MG63 (cell line): ENCODE results near the gene TXNDC17. TPM values are rescaled to one million over a fixed set of nuclear protein-coding genes. Genes with fewer than 3 reads are reported as not detected.
"Not testable (repeated sequence)": the region's sequence is repeated elsewhere in the genome, so short reads cannot be mapped to it uniquely, and the experiment has no call there.

ENCODE experiments used
- DNase-seq: peaks from one replicate; pipeline ENCODE4 v3.0.0-alpha.2; 2020
- H3K27me3 ChIP-seq: fragments of 250-450 bp; sonication (Bioruptor Pico); 2 replicates; pipeline ENCODE4 v1.5.1; 2020; ENCODE audit warnings: mild to moderate bottlenecking, moderate library complexity
- H3K36me3 ChIP-seq: fragments of 250-450 bp; sonication (Bioruptor Pico); 2 replicates; pipeline ENCODE4 v1.5.1; 2020; ENCODE audit warnings: mild to moderate bottlenecking, moderate library complexity
- H3K4me3 ChIP-seq: fragments of 250-450 bp; sonication (Bioruptor Pico); 2 replicates; pipeline ENCODE4 v1.5.1; 2020; ENCODE audit warnings: mild to moderate bottlenecking, moderate library complexity
- H3K9me3 ChIP-seq: fragments of 250-450 bp; sonication (Bioruptor Pico); 2 replicates; pipeline ENCODE4 v1.5.1; 2020; ENCODE audit warnings: mild to moderate bottlenecking, moderate library complexity
- total RNA-seq: library from RNA; depleted of rRNA; stranded (reverse); fragments of >200 nt; shearing (Covaris generic); gene quantifications from 2 replicates; pipeline ENCODE4 v1.2.3, GENCODE V29; 2014; ENCODE audit warnings: low replicate concordance; rRNA removed

TXNDC17 gene
- 54.8 and 127 TPM in 2 replicates for total RNA-seq

- H3K4me3 ChIP-seq = peak within 1 kb of the TSS; percentile 63
- DNase-seq = peak; percentile 89
- H3K36me3 ChIP-seq = peaks cover 22% of the 10 kb centered on the region
- no peaks in the 10 kb centered on the region for H3K27me3 ChIP-seq
- H3K9me3 ChIP-seq = no peaks in the 10 kb centered on the region
Measured at GRCh38 chr17:6640536-6641246, at the start of gene TXNDC17, which contains the start of gene KIAA0753. Gene TXNDC17, plus strand, starts transcription at chr17:6641060. Its CDS starts 23 bp downstream, at chr17:6641083. Gene KIAA0753, minus strand, starts transcription at chr17:6640711. Its CDS starts 5,608 bp downstream, at chr17:6635103.

DNA sequence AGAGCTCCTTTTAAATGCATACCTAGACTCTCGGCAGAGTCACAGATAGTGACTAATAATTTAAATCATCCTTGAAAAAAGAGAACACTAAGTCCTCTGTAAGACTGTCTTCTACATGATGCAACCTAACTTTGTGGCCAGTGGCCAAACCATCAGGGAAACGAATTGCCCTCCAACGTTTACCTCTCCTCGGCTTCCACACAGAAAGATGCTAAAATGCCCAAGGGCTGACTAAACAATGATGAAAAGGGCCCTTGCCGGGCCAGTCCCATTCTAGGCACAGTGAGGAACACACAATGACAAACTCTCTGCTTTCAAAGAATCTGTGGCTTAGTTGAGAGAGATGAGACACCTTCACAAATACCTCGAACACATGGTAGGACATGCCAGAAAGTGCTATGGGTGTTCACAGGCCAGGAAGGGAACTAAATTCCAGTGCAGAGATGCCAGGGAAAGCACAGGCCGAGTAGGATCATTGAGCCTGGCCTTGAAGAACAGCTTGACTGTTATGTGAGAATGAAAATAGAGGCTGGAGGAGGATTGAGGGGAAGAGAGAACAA, 49.2 kb upstream of the TXNDC17 start:
- Histone ChIP-seq H3K4me3 (no peak overlapping the region), H3K27me3 (no peaks in the 10 kb centered on the region), H3K36me3 (peaks cover 7% of the 10 kb centered on the region), H3K9me3 (no peaks in the 10 kb centered on the region)
- no peak for DNase-seq

GRCh38 chr17:6592173-6592572, 48.7 kb upstream of the TXNDC17 start:
- DNase-seq = no peak
- H3K4me3 ChIP-seq = no peak overlapping the region
- H3K27me3 ChIP-seq = no peaks in the 10 kb centered on the region
- peaks cover 7% of the 10 kb centered on the region for H3K36me3 ChIP-seq
- no peaks in the 10 kb centered on the region for H3K9me3 ChIP-seq

- not testable (repeated sequence) for H3K27me3 ChIP-seq, H3K9me3 ChIP-seq, H3K36me3 ChIP-seq, DNase-seq, H3K4me3 ChIP-seq
Measured at GRCh38 chr17:6593371-6593770, 47.5 kb upstream of the TXNDC17 start.

GRCh38 chr17:6596081-6596480, 44.8 kb upstream of the TXNDC17 start:
- Histone ChIP-seq H3K4me3 (no peak overlapping the region), H3K36me3 (peaks cover 9% of the 10 kb centered on the region), H3K9me3 (no peaks in the 10 kb centered on the region), H3K27me3 (no peaks in the 10 kb centered on the region)
- no peak for DNase-seq

DNA sequence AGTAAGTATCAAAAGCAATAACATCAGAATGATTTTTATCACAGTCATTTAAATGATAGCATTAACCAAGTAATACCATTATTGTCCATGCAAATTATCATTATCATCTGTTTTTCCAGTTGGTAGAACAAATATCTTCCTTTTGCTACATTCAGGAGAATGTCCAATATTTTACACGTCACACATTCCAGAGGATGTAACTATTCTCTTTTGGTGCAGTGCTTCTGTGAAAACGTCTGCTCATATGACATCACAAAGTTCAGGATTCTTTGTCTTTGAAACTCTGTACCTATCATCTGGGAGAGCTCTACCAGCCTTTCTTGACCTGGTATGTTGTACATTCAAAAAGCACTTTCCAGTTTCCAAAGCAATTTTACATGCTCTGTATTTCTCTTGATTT, 44.3 kb upstream of the TXNDC17 start:
- no peaks in the 10 kb centered on the region for H3K9me3 ChIP-seq
- no peak for DNase-seq
- no peak overlapping the region for H3K4me3 ChIP-seq
- no peaks in the 10 kb centered on the region for H3K27me3 ChIP-seq
- H3K36me3 ChIP-seq = peaks cover 9% of the 10 kb centered on the region

- no peak for DNase-seq
Measured at GRCh38 chr17:6596941-6597340, 43.9 kb upstream of the TXNDC17 start.

DNA sequence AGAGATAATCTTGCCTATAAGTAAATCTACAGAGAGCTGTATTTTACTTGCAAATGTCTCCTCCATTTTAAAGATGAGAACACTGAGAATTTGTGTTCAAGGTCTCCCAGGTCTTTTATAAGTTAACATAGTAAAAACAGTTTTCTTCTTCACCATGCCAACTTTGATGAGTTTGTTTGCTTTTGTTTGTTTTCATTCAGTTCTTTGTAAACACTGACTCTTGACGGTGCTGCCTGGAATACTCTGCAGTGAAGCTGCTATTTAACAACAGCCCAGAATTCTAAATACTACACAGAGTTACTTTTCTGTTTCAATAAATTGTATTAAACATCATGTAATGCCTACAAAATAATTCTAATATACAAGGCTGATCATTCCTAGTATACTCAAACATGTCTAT, 43.1 kb upstream of the TXNDC17 start:
- peaks cover 14% of the 10 kb centered on the region for H3K36me3 ChIP-seq
- DNase-seq = no peak

More at GRCh38 chr17:6596941-6597340, 43.9 kb upstream of the TXNDC17 start:
- H3K36me3 ChIP-seq = peaks cover 14% of the 10 kb centered on the region
- H3K9me3 ChIP-seq = no peaks in the 10 kb centered on the region
- H3K4me3 ChIP-seq = no peak overlapping the region
- no peaks in the 10 kb centered on the region for H3K27me3 ChIP-seq

DNA sequence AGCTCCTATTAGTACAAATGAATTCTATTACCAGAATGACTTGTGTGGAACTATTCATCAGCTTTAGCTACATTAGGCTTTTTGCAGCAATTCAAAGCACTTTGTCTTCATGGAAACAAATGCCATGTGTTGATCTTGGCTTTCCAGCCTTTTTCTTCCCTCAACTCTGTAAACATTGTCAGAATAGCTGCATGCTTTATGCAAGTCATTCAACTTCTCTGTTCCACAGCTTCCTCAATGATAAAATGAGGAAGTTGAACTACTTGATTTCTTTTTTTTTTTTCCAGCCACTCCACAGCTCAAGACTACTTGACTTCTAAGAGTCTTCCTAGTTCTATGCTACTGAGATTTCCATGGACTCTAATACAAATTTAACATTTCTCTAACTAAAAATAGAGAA, 41.5 kb upstream of the TXNDC17 start:
- no peaks in the 10 kb centered on the region for H3K9me3 ChIP-seq
- H3K36me3 ChIP-seq = peaks cover 14% of the 10 kb centered on the region
- H3K4me3 ChIP-seq = no peak overlapping the region
- no peaks in the 10 kb centered on the region for H3K27me3 ChIP-seq
- no peak for DNase-seq

More for the DNA sequence above, 43.1 kb upstream of the TXNDC17 start:
- no peak overlapping the region for H3K4me3 ChIP-seq
- H3K9me3 ChIP-seq = no peaks in the 10 kb centered on the region
- no peaks in the 10 kb centered on the region for H3K27me3 ChIP-seq

DNA sequence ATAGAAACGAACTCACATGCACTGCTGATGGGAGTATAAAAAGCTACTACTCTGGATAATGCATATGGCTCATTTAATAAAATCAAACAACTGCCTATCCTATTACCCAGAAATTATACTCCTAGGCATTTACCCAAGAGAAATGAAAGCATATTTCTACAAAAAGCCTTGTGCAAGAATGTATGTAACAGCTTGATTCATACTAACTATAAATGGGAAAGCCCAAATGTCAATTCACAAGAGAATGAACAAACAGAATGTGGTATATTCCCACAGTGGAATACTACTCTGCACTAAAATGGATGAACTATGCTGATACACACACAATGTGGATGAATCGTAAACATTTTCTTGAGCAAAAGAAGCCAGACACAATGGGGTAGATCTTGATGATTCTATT, 38.7 kb upstream of the TXNDC17 start:
- Histone ChIP-seq H3K4me3 (no peak overlapping the region), H3K27me3 (no peaks in the 10 kb centered on the region), H3K9me3 (no peaks in the 10 kb centered on the region), H3K36me3 (peaks cover 16% of the 10 kb centered on the region)
- no peak for DNase-seq

GRCh38 chr17:6603744-6604325, 37.0 kb upstream of the TXNDC17 start:
- Histone ChIP-seq H3K27me3 (no peaks in the 10 kb centered on the region), H3K4me3 (no peak overlapping the region), H3K9me3 (no peaks in the 10 kb centered on the region), H3K36me3 (peaks cover 24% of the 10 kb centered on the region)
- no peak for DNase-seq

DNA sequence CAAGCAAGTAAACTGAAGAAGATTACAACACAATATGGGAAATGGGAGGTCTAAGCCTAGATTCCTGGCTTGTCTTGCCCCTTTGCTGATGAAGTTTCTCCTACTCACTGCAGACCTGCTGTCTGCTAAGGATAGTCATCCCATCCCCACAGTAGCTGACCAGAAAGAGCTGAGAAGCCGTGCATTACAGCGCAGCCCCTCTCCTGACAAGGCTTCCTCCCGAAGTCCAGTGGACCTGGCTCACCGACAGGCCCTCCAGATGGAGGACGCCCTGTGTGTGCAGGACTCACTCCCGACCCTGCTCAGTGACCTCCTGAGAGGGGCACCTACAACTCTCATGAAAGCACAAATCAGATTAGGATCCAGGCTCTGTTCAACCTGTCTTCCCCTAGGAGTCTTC, 35.7 kb upstream of the TXNDC17 start:
- DNase-seq = no peak
- no peaks in the 10 kb centered on the region for H3K9me3 ChIP-seq
- peaks cover 29% of the 10 kb centered on the region for H3K36me3 ChIP-seq
- no peaks in the 10 kb centered on the region for H3K27me3 ChIP-seq
- no peak overlapping the region for H3K4me3 ChIP-seq

- no peak for DNase-seq
- Histone ChIP-seq H3K9me3 (no peaks in the 10 kb centered on the region), H3K4me3 (no peak overlapping the region), H3K36me3 (peaks cover 25% of the 10 kb centered on the region), H3K27me3 (no peaks in the 10 kb centered on the region)
Measured at GRCh38 chr17:6608321-6608720, 32.5 kb upstream of the TXNDC17 start.

DNA sequence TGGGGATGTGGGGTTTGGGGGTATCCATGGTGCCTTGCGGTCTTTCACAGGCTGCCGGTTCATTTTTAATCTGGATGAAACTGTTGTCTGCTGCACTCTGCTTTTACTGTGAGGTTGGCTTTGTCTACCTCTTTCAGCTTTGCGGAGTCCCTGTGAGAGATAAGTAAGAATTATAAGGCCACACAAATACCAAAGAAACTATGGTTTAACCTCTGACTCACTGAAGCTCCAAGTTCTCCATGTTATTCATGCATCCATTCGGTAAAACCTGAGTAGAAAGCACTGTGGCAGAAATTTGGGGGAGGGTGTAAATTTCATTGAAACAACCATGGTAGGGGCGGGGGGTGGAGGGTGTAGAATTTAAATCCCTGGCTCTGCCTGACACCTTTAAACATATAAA, 30.8 kb upstream of the TXNDC17 start:
- no peak for DNase-seq
- Histone ChIP-seq H3K36me3 (peaks cover 25% of the 10 kb centered on the region), H3K4me3 (no peak overlapping the region), H3K27me3 (no peaks in the 10 kb centered on the region), H3K9me3 (no peaks in the 10 kb centered on the region)

GRCh38 chr17:6611231-6611630, 29.6 kb upstream of the TXNDC17 start:
- DNase-seq = no peak
- Histone ChIP-seq H3K9me3 (no peaks in the 10 kb centered on the region), H3K4me3 (no peak overlapping the region), H3K27me3 (no peaks in the 10 kb centered on the region), H3K36me3 (peaks cover 22% of the 10 kb centered on the region)

GRCh38 chr17:6623941-6624340, 16.9 kb upstream of the TXNDC17 start:
- H3K9me3 ChIP-seq = no peaks in the 10 kb centered on the region
- peaks cover 37% of the 10 kb centered on the region for H3K36me3 ChIP-seq
- H3K27me3 ChIP-seq = no peaks in the 10 kb centered on the region
- no peak for DNase-seq
- no peak overlapping the region for H3K4me3 ChIP-seq

DNA sequence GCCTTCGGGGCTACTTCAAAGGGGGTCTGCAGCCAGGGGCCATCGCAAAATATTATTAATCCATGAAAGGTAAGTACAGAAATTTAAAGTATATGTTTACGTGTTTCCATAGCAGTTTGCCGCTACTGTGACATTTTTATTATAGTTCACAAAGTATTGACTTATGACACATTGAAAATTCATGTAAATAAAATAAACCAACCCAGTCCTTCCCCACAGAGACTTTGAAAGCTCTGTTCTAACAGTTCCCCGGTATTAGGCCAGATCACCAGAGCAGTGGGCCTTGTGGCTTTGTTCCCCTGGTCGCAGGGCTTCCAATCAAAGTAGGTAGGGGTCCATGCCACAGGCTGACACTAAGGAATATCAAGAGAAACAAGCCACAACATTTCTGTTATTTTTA, 14.2 kb upstream of the TXNDC17 start:
- no peak for DNase-seq
- Histone ChIP-seq H3K9me3 (no peaks in the 10 kb centered on the region), H3K4me3 (no peak overlapping the region), H3K27me3 (no peaks in the 10 kb centered on the region), H3K36me3 (peaks cover 30% of the 10 kb centered on the region)

DNA sequence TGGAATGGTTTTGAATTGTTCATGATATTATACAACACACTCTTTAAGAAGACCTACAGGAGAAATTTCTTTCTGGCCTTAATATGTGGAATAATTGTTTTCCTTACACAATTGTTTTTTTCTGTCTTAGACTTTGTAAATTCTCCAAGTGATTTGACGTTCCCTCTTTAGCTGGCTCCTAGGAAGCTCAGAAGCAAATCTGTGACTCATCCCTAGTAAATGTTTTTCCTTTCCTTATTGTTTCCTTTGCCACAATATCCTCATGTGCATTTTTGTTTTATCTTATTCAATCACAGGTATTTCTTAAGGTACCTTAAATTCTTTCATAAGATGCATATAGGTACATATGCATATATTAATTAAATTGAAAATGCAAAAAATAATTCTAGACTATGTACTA, 13.8 kb upstream of the TXNDC17 start:
- peaks cover 30% of the 10 kb centered on the region for H3K36me3 ChIP-seq
- H3K27me3 ChIP-seq = no peaks in the 10 kb centered on the region
- H3K4me3 ChIP-seq = no peak overlapping the region
- no peaks in the 10 kb centered on the region for H3K9me3 ChIP-seq
- no peak for DNase-seq
